Measurements from ENCODE around the gene VRK2.

- no peak for TF ChIP-seq CTCF (IDR thresholded peaks at IDR 0.05; ENCODE audit: poor library complexity, severe bottlenecking)
- TF ChIP-seq POLR2AphosphoS5 (IDR thresholded peaks at IDR 0.05) = no peak
- TF ChIP-seq MXI1 (conservative IDR thresholded peaks at IDR 0.05; ENCODE audit: poor library complexity, severe bottlenecking) = no peak
- TF ChIP-seq EZH2 (IDR thresholded peaks at IDR 0.05; ENCODE audit: borderline replicate concordance, insufficient read depth, low read length, poor library complexity, severe bottlenecking) = no peak
- TF ChIP-seq SMC3 (conservative IDR thresholded peaks at IDR 0.05; ENCODE audit: poor library complexity) = no peak
Measured at GRCh38 chr2:58072102-58072501, 25.5 kb downstream of the VRK2 start.
